Tibial nerve (tissue), 4 donors: ENCODE measurements around the gene AKAIN1. TPM values are rescaled to one million over a fixed set of nuclear protein-coding genes. Genes with fewer than 3 reads are reported as not detected.

Source experiments
- DNase-seq, 2 donors: peaks; one replicate each; pipeline ENCODE4 v3.0.0-alpha.2; 2019; ENCODE audit warnings: low spot score in 2 of 2
- H3K27ac ChIP-seq, 4 donors: fragments of 200-600 bp; sonication (generic) in 3 of 4; one replicate each; pipeline ENCODE4 v1.5.1; 2017 to 2019; ENCODE audit warnings: mild to moderate bottlenecking in 1 of 4
- H3K27me3 ChIP-seq, 2 donors: fragments of 200-600 bp; sonication (generic) in 1 of 2; one replicate each; pipeline versions ENCODE4 v1.5.1 to v1.6.0; 2017 to 2019
- H3K36me3 ChIP-seq, 3 donors: fragments of 200-600 bp; sonication (generic); one replicate each; pipeline ENCODE4 v1.5.1; 2018 to 2019
- H3K4me1 ChIP-seq, 4 donors: fragments of 200-600 bp; sonication (generic) in 3 of 4; one replicate each; pipeline ENCODE4 v1.5.1; 2017 to 2019
- H3K4me3 ChIP-seq, 4 donors: fragments of 200-600 bp; sonication (generic) in 3 of 4; one replicate each; pipeline ENCODE4 v1.5.1; 2017 to 2019; ENCODE audit warnings: mild to moderate bottlenecking in 1 of 4, moderate library complexity in 1 of 4
- H3K9me3 ChIP-seq, 4 donors: fragments of 200-600 bp; sonication (generic) in 3 of 4; one replicate each; pipeline ENCODE4 v1.5.1; 2017 to 2019
- CTCF ChIP-seq, 5 experiments: fragments of 200-600 bp in 3 of 5; fragments of 450-650 bp in 2 of 5; sonication (generic) in 3 of 5; IDR thresholded peaks; one replicate each; pipeline ENCODE4 v1.5.1; 2016 to 2019; ENCODE audit warnings: antibody characterized with exemption in 5 of 5, mild to moderate bottlenecking in 3 of 5, moderate library complexity in 2 of 5
- EP300 ChIP-seq, 2 donors: sonication (generic); formaldehyde crosslinking; IDR thresholded peaks; one replicate each; pipeline ENCODE4 v1.6.1; 2017; ENCODE audit warnings: antibody characterized with exemption in 2 of 2, mild to moderate bottlenecking in 1 of 2
- POLR2A ChIP-seq, 2 donors: fragments of 450-650 bp; IDR thresholded peaks; one replicate each; pipeline ENCODE4 v1.6.1; 2017; ENCODE audit warnings: antibody characterized with exemption in 2 of 2, mild to moderate bottlenecking in 2 of 2, moderate library complexity in 2 of 2
- WGBS, 2 donors: methylation state at CpG; one replicate each; pipeline ENCODE4 v1.1.5; 2018; 5-methylcytosine and 5-hydroxymethylcytosine counted together
- total RNA-seq, 4 donors: library from RNA; depleted of rRNA; stranded (reverse); fragments of >200 nt; gene quantifications; one replicate each; pipeline ENCODE4 v1.1.0, GENCODE V29; 2016

AKAIN1 gene
- total RNA-seq = not detected

- peaks cover 0 to 8% (median 0%) of the 10 kb centered on the region in 4 donors for H3K4me1 ChIP-seq
- H3K9me3 ChIP-seq = peaks cover 0 to 5% (median 0%) of the 10 kb centered on the region in 4 donors
- peaks cover 0 to 52% of the 10 kb centered on the region in 2 donors for H3K27me3 ChIP-seq
- DNase-seq = no peak
- no peak within 1 kb of the TSS for H3K4me3 ChIP-seq
- H3K36me3 ChIP-seq = no peaks in the 10 kb centered on the region
- H3K27ac ChIP-seq = no peak within 1 kb of the TSS
- no peak for TF ChIP-seq CTCF (IDR thresholded peaks at IDR 0.05)
- TF ChIP-seq POLR2A (IDR thresholded peaks at IDR 0.05) = no peak
- TF ChIP-seq EP300 (IDR thresholded peaks at IDR 0.05) = no peak
- 1 to 2% methylated on average over 15 of the region's 37 CpGs for WGBS, 2 donors
Observed at GRCh38 chr18:5197032-5197434, at the start of gene AKAIN1. Gene AKAIN1 (minus strand): TSS chr18:5197257. CDS start chr18:5197053, 204 bp downstream.

- TF ChIP-seq POLR2A (IDR thresholded peaks at IDR 0.05) = no peak
- no peak for TF ChIP-seq CTCF (IDR thresholded peaks at IDR 0.05)
- TF ChIP-seq EP300 (IDR thresholded peaks at IDR 0.05) = no peak
- no peaks in the 10 kb centered on the region for H3K27me3 ChIP-seq
Observed at GRCh38 chr18:5244941-5245340, 47.9 kb upstream of the AKAIN1 start.

GRCh38 chr18:5239447-5239846 lies 42.4 kb upstream of the AKAIN1 start:
- H3K4me3 ChIP-seq = peak overlapping the region in 3 of 4 donors; percentile 66 to 74 (median 73)
- no peak for DNase-seq
- H3K27ac ChIP-seq = peak overlapping the region in 1 of 4 donors; percentile 29
- H3K9me3 ChIP-seq = no peaks in the 10 kb centered on the region
- no peaks in the 10 kb centered on the region for H3K27me3 ChIP-seq
- 74 to 87% methylated on average over 4 of the region's 4 CpGs for WGBS, 2 donors
- peaks cover 0 to 43% (median 0%) of the 10 kb centered on the region in 3 donors for H3K36me3 ChIP-seq
- TF ChIP-seq EP300 (IDR thresholded peaks at IDR 0.05) (no peak), CTCF (IDR thresholded peaks at IDR 0.05) (no peak), POLR2A (IDR thresholded peaks at IDR 0.05) (no peak)
- peaks cover 0 to 44% (median 16%) of the 10 kb centered on the region in 4 donors for H3K4me1 ChIP-seq

More at GRCh38 chr18:5244941-5245340, 47.9 kb upstream of the AKAIN1 start:
- no peak for DNase-seq
- Histone ChIP-seq H3K4me3 (no peak overlapping the region), H3K27ac (no peak overlapping the region), H3K4me1 (peaks cover 0 to 18% (median 1%) of the 10 kb centered on the region in 4 donors), H3K9me3 (no peaks in the 10 kb centered on the region), H3K36me3 (peaks cover 0 to 55% (median 0%) of the 10 kb centered on the region in 3 donors)

- WGBS, 2 donors = 2% methylated on average over 21 to 34 of the region's 39 CpGs
- Histone ChIP-seq H3K27me3 (no peaks in the 10 kb centered on the region), H3K4me1 (peaks cover 0 to 44% (median 16%) of the 10 kb centered on the region in 4 donors), H3K36me3 (peaks cover 0 to 33% (median 0%) of the 10 kb centered on the region in 3 donors), H3K27ac (peak overlapping the region; percentile 97 to 99 (median 98)), H3K9me3 (no peaks in the 10 kb centered on the region), H3K4me3 (peak overlapping the region; percentile 66 to 88 (median 74))
- TF ChIP-seq POLR2A (IDR thresholded peaks at IDR 0.05) (no peak), CTCF (IDR thresholded peaks at IDR 0.05) (no peak), EP300 (IDR thresholded peaks at IDR 0.05) (no peak)
- DNase-seq = peak in 1 of 2 donors; percentile 16
Observed at GRCh38 chr18:5238371-5238976, 41.4 kb upstream of the AKAIN1 start.

GRCh38 chr18:5237723-5238370 lies 40.8 kb upstream of the AKAIN1 start:
- peak; percentile 74 to 77 for DNase-seq
- Histone ChIP-seq H3K27me3 (no peaks in the 10 kb centered on the region), H3K4me3 (peak overlapping the region; percentile 66 to 88 (median 74)), H3K9me3 (no peaks in the 10 kb centered on the region), H3K27ac (peak overlapping the region; percentile 97 to 99 (median 98)), H3K36me3 (peaks cover 0 to 29% (median 0%) of the 10 kb centered on the region in 3 donors), H3K4me1 (peaks cover 0 to 44% (median 16%) of the 10 kb centered on the region in 4 donors)
- 1% methylated on average over 50 to 61 of the region's 71 CpGs for WGBS, 2 donors
- TF ChIP-seq POLR2A (IDR thresholded peaks at IDR 0.05) (peak; percentile 17 to 67), CTCF (IDR thresholded peaks at IDR 0.05) (peak in 4 of 5 experiments; percentile 10 to 66 (median 29)), EP300 (IDR thresholded peaks at IDR 0.05) (peak in 1 of 2 donors; percentile 93)
